Hepatocyte (in vitro differentiated cells): ENCODE data around the gene TMEM114.

Source experiments
- CTCF ChIP-seq: fragments of 200-600 bp; sonication (generic); IDR thresholded peaks from 2 replicates; pipeline ENCODE4 v1.5.1; 2016; ENCODE audit warnings: antibody characterized with exemption, mild to moderate bottlenecking; ENCODE audit not compliant: poor library complexity
- EZH2 ChIP-seq: fragments of 200-600 bp; sonication (generic); IDR thresholded peaks from 2 replicates; pipeline ENCODE4 v1.6.1; 2016; ENCODE audit warnings: antibody characterized with exemption, mild to moderate bottlenecking, borderline replicate concordance
- EZH2phosphoT487 ChIP-seq: fragments of 200-600 bp; sonication (generic); IDR thresholded peaks from one replicate; pipeline ENCODE4 v1.6.1; 2018; ENCODE audit warnings: antibody characterized with exemption, mild to moderate bottlenecking, low read depth, moderate library complexity; ENCODE audit not compliant: unreplicated experiment, severe bottlenecking

- no peak for TF ChIP-seq CTCF
- no peak for TF ChIP-seq EZH2phosphoT487
- TF ChIP-seq EZH2: no peak
Measured at GRCh38 chr16:8620535-8620934, 30.2 kb upstream of the TMEM114 start.
